Measurements from ENCODE around the gene TRAF1. TPM values are rescaled to one million over a fixed set of nuclear protein-coding genes. Genes with fewer than 3 reads are reported as not detected.

The TRAF1 gene
- total and polyA plus RNA-seq, 8 donors: 1.3 to 8.1 (median 2.4) TPM

GRCh38 chr9:120948824-120949223, 22.2 kb upstream of the TRAF1 start:
- WGBS, 2 donors: 90 to 95% methylated on average over 1 of the region's 1 CpG
- TF ChIP-seq, protein P1, sequence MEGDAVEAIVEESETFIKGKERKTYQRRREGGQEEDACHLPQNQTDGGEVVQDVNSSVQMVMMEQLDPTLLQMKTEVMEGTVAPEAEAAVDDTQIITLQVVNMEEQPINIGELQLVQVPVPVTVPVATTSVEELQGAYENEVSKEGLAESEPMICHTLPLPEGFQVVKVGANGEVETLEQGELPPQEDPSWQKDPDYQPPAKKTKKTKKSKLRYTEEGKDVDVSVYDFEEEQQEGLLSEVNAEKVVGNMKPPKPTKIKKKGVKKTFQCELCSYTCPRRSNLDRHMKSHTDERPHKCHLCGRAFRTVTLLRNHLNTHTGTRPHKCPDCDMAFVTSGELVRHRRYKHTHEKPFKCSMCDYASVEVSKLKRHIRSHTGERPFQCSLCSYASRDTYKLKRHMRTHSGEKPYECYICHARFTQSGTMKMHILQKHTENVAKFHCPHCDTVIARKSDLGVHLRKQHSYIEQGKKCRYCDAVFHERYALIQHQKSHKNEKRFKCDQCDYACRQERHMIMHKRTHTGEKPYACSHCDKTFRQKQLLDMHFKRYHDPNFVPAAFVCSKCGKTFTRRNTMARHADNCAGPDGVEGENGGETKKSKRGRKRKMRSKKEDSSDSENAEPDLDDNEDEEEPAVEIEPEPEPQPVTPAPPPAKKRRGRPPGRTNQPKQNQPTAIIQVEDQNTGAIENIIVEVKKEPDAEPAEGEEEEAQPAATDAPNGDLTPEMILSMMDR (IDR thresholded peaks at IDR 0.05): no peak
- H3K36me3 ChIP-seq: no peaks in the 10 kb centered on the region
- FAIRE-seq (no peak), ATAC-seq (no peak), DNase-seq (no peak)
- H3K27ac ChIP-seq: no peak overlapping the region
- H3K9me3 ChIP-seq: no peaks in the 10 kb centered on the region
- no peaks in the 10 kb centered on the region for H3K4me1 ChIP-seq
- no peak overlapping the region for H3K4me3 ChIP-seq
- intact Hi-C loops (cut with DNase I): no loop called here
- no peaks in the 10 kb centered on the region for H3K27me3 ChIP-seq

- TF ChIP-seq, protein P1 (IDR thresholded peaks at IDR 0.05): no peak
- DNase-seq (no peak), FAIRE-seq (no peak), ATAC-seq (no peak)
- 56 to 67% methylated on average over 2 of the region's 2 CpGs for WGBS, 2 donors
- H3K27ac ChIP-seq: no peak overlapping the region
- no peaks in the 10 kb centered on the region for H3K9me3 ChIP-seq
- no peaks in the 10 kb centered on the region for H3K4me1 ChIP-seq
- intact Hi-C loops (cut with DNase I): no loop called here
- H3K4me3 ChIP-seq: no peak overlapping the region
- H3K27me3 ChIP-seq: no peaks in the 10 kb centered on the region
- H3K36me3 ChIP-seq: no peaks in the 10 kb centered on the region
Observed at GRCh38 chr9:120947222-120947621, 20.6 kb upstream of the TRAF1 start.

DNA sequence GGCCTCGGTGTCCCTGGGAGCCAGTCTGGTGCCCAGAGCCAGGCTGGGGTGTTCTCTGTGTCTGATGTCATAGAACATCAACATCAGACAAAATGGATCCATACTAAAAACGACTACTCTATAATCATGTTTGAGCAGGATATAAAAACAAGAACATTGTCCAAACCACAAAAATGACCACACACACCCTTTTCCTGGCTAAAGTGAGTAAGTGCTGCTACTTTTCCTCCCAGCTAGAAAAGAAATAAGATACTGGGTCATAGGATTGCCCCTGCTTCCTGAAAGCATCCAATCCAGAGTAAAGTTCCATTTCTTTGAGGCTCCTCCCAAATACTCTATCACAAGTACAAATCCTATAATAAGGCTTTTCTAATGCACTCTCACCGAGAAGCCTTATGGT, 19.7 kb upstream of the TRAF1 start:
- no peaks in the 10 kb centered on the region for H3K4me1 ChIP-seq
- DNase-seq (no peak), FAIRE-seq (no peak), ATAC-seq (no peak)
- 87 to 93% methylated on average over 3 of the region's 3 CpGs for WGBS, 2 donors
- intact Hi-C loops (cut with DNase I): no loop called here
- TF ChIP-seq, protein P1 (IDR thresholded peaks at IDR 0.05): no peak
- H3K9me3 ChIP-seq: no peaks in the 10 kb centered on the region
- no peak overlapping the region for H3K4me3 ChIP-seq
- H3K27me3 ChIP-seq: no peaks in the 10 kb centered on the region
- no peaks in the 10 kb centered on the region for H3K36me3 ChIP-seq
- H3K27ac ChIP-seq: no peak overlapping the region

- Histone ChIP-seq H3K4me3 (no peak overlapping the region), H3K4me1 (no peaks in the 10 kb centered on the region), H3K9me3 (no peaks in the 10 kb centered on the region), H3K27me3 (no peaks in the 10 kb centered on the region), H3K36me3 (no peaks in the 10 kb centered on the region), H3K27ac (no peak overlapping the region)
- intact Hi-C loops (cut with DNase I): no loop called here
- no peak for DNase-seq
- TF ChIP-seq, protein P1 (IDR thresholded peaks at IDR 0.05): no peak
- FAIRE-seq: no peak
- ATAC-seq: no peak
- WGBS, 2 donors: 86 to 97% methylated on average over 3 of the region's 3 CpGs
Observed at GRCh38 chr9:120944948-120945347, 18.4 kb upstream of the TRAF1 start.

DNA sequence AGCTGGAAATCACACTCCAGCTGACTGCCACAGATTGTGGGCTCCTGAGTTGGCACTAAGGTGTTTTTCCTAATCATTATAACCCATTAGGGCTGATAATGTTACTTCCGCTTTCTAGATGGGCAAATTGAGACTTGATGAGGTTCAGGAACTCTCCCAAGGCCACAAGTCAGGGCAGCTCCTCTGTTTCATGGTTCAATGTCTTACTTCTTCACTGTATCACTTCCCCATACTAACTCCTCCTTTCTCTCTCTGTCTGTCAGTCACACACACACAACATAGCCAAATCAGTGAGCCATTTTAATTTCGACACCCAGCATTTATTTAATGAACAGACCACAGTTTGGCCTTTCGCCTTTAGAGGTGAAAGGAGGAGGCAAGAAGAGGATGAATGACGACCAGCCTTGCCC, 17.8 kb upstream of the TRAF1 start:
- FAIRE-seq: no peak
- Histone ChIP-seq H3K36me3 (no peaks in the 10 kb centered on the region), H3K27me3 (no peaks in the 10 kb centered on the region), H3K4me3 (no peak overlapping the region), H3K27ac (no peak overlapping the region), H3K4me1 (no peaks in the 10 kb centered on the region), H3K9me3 (no peaks in the 10 kb centered on the region)
- no peak for DNase-seq
- intact Hi-C loops (cut with DNase I): no loop called here
- peak in 1 of 4 donors; percentile 14 for ATAC-seq
- WGBS, 2 donors: 83 to 88% methylated on average over 4 of the region's 4 CpGs
- TF ChIP-seq, protein P1 (IDR thresholded peaks at IDR 0.05): no peak

Data from pancreas (tissue), 10 donors.